Activated CD4-positive, alpha-beta T cell treated with anti-CD3 and anti-CD28 coated beads for 24 hours (primary cell): ENCODE results near the gene SAP130.
"Not testable (repeated sequence)": the region's sequence is repeated elsewhere in the genome, so short reads cannot be mapped to it uniquely, and the experiment has no call there.

Experiments
- DNase-seq, 2 donors: peaks; one replicate each; pipeline ENCODE4 v3.0.0-alpha.2; 2020; ENCODE audit warnings: low read depth in 2 of 2

Gene SAP130

DNA sequence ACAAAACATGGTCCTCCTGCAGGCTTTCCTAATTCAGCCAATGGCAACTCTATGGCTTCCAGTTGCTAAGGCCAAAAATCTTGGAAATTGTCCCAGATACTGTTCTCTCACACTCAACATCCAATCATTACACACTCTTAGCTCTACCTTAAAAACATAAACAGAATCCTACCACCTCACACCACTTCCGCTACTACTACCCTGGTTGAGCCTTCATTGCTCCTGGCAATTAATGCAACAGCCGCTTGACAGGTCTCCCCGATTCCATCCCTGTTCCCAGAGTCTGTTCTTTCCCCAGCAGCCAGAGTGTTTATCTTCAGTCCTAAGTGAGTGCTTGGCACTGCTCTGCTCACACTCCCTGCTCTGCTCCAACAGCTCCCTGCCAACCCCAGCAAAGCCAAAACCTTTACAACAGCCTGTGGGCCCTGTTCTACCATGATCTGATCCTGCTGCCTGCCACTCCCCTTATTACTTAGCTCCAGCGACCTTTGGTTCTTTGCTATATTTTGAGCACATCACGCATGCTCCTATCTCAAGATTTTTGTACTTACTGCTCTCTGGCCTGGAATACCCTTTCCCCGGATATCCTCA lies 74.6 kb downstream of the SAP130 start:
- no peak for DNase-seq

DNA sequence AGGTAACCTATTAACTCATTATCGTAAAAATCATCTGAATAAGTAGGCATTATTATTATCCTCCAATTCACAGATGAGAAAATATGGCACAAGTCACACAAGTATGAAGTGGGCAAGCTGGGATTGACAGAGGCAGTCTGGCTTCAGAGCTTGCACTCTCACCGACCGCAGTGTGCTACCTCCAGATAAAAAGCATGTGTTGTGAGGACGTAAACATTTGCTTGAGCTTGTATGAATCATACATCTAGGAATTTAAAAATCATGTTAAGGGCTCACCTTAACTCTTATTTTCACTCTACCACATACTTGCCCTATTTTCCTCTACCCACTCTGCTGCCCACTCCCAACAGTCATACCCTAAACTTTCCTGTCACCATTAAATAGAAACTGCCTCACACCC lies 76.8 kb downstream of the SAP130 start:
- DNase-seq = no peak

DNA sequence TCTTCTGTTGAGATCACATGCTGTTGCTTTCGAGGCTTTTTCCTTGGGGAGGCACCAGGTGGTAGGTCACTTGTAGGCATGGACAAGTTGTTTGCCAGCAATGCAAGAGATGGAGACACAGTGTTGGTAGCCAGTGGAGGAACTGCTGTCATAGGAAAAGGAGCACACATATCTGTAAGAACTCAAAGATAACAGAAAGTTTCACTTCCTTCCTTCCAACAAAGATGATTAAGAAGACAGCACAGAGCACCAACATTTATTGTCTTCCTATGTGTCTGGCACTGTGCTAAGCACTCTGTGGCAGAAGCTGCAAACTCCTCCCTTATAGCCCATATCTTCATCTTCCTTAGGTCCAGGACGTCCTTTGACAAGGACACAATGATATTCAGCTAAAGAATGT lies 77.6 kb downstream of the SAP130 start:
- no peak for DNase-seq

DNA sequence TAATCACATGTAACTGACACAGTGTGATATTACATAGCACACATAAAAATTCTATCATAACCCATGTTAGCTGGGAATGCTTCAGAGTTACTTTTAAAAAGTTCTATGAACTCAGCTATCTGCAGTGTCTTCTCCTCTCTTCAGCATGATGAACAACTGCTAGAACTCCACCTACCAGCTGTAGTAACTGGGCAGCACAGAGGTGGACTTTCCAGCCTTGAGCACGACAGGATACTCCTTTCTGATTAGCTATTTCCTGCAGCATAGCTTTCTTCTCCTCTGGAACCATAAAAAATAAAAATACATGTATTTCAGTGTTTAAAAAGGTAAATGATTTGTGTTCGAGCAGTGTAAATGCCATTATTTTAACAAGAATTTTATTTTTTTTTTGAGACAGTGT lies 82.6 kb downstream of the SAP130 start:
- DNase-seq = no peak

DNA sequence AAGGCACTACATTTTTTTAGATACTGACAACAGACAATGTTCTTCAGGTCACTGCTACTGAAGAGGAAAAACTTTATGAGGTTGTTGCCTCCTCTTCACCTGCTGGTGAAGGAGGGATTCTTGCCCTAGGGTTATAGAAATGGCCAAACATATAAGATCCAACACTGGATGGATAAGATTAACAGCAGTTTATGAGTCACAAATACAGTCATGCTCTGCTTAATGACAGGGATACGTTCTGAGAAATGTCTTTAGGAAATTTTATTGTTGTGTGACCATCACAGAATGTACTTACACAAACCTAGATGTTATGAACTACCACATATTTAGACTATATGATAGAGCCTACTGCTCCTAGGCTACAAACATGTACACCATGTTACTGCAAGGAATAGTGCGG lies 84.7 kb downstream of the SAP130 start:
- no peak for DNase-seq

DNA sequence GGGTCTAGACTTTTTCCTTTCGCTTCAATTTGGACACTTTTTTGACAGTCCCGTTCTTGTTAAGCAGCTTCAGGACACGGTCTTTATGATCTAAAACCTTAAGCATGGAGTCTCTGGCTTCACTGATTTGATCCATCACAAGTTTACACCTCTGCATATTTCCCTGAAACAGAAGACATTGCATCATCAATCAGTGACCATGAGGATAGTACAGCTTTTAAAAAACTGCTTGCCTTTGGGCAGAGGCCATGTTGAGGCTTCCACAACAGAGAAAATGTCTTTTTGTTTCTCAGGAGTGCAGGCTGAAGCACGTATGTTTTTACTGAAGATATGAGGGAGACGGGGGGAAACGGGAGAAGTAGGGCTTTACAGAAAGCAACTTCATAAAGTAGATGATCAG lies 85.9 kb downstream of the SAP130 start:
- no peak for DNase-seq

DNA sequence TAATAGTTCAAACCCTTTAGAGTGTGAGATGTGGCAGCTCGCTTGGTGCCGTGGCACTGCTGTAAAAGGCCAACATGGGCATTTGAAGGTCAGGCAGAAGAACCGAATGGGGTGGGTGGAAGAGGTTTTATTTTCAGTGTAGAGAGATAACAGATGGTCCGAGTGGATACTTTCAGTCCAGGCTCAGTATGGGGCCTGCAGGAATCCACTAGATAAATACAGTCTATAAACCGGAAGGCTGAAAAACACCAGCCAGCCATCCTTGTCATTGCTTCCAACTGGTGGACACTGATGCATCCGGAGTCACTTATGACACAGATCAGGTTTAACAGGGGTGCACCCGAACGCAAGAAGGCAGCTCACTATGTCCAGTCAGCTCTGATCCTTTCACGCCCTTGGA lies 86.4 kb downstream of the SAP130 start:
- DNase-seq = no peak

DNA sequence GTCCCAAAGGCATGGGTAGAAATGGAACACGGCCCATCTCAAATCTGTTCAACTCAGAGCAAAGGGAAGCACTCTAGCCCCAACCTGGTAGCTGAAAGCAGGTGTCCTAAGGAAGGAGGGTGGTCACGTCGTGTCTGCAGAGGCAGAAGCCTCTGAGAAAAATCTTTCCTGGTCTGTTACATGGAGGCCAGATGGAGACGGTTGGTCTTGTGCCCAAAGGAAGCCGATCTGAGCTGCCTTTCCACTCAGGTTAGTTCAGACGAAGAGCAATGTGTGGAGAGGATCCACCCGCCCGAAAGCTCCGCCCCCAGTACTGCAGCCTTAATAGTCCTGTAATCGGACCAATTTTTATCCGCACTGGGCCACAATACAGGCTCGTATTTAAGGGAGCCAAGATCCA lies 87.2 kb downstream of the SAP130 start:
- no peak for DNase-seq

DNA sequence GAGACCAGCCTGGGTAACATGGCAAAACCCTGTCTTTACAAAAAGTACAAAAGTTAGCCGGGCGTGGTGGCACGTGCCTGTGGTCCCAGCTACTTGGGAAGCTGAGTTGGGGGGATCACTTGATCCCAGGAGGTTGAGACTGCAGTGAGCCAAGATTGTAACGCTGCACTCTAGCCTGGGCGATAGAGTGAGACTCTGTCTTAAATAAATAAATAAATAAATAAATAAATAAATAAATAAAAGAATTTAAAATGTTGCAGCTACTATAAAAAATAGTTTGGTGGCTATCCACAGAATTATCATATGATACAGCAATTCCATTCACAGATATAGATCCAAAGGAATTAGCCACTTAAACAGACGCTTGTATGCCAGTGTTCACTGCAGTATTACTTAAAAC lies 92.5 kb downstream of the SAP130 start:
- no peak for DNase-seq

DNA sequence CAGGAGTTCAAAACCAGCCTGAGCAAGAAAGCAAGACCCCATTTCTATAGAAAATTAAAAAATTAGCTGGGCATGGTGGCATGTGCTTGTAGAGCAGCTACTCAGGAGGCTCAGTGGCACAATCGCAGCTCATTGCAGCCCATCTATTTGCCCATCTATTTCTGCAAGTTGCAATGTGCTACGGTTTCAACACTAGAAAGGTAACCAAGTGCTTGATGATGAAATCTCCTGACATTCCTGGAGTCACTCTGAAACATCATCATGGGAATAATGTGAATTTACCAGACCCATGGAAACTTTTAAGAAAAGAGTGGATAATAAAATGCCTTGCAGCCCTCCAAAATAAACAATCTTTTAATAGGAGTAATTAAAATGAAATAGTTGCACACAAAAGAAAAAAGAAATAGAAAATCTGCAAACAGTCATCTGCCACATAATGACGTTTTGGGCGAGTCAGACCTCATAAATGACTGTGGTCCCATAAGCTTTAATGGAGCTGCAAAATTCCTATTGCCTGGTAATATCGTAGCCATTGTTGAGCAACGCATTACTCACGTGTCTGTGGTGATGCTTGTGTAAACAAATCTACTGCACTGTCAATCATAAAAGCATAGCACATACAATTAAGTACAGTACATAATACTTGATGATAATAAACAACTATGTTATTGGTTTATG lies 95.5 kb downstream of the SAP130 start:
- DNase-seq = no peak

DNA sequence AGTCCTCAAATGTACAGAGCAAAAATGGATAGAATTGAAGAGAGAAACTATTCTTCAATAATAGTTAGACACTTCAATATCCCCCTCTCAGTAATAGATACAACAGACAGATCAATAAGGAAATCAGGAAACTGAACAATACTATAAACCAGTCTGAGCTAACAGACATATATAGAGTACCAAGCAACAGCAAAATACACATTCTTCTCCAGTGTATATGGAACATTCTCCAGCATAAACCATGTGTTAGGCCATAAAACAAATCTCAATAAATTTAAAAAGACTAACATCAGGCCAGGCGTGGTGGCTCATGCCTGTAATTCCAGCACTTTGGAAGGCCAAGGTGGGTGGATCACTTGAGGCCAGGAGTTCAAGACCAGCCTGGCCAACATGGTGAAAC lies 98.4 kb downstream of the SAP130 start:
- DNase-seq = no peak

DNA sequence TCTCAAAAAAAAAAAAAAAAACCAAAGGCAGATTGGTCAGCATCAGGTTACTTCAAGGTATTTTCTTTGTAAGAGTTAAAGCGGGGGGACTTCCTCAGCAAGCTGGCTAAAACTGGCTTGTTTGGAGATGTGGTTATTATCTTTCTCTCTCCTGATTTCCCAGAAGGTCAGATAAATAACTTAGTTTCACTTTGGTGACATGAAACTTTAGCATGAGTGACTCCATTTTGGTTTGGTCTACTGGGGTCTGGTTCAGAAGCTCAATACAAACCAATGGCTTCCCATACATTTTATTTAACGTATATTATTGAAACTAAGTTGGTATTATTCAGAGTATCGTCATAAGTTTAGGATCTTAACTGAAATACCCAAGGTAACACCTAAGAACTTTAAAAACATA lies 100.5 kb downstream of the SAP130 start:
- no peak for DNase-seq

DNA sequence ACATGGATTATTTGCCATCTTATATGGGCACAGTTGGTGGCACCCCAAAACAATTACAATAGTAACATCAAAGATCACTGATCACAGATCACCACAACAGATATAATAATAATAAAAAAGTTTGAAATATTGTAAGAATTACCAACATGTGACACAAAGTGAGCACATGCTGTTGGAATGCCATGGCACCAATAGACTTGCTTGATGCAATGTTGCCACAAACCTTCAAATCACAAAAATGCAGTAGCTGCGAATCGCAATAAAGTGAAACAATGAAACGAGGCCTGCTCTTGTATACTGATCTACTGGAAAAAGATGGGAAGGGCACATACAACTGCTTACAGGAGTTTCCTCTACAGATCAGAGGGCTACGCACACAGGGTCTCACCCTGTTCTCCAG lies 109.9 kb downstream of the SAP130 start:
- no peak for DNase-seq

DNA sequence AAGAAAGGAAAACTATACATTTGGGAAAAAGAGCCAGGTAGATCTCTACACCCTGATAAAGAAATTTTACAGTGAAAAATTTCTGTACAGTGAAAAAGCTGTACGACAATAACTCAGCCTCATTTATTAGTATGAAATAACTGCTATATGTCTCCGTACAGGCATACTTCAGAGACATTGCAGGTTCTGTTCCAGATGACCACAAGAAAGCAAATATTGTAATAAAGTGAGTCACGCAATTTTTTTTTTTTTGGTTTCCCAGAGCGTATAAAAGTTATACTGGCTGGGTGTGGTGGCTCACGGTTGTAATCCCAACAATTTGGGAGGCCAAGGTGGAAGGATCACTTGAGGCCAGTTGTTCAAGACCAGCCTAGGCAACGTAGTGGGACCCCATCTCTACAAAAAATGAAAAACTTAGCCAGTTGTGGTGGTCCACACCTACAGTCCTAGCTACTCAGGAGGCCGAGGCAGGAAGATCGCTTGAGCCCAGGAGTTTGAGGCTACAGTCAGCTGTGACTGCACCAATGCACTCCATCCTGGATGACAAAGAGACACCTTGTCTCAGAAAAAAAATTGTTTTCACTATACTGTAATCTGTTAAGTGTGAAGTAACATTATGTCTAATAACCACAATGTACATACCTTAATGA lies 113.9 kb downstream of the SAP130 start:
- no peak for DNase-seq

DNA sequence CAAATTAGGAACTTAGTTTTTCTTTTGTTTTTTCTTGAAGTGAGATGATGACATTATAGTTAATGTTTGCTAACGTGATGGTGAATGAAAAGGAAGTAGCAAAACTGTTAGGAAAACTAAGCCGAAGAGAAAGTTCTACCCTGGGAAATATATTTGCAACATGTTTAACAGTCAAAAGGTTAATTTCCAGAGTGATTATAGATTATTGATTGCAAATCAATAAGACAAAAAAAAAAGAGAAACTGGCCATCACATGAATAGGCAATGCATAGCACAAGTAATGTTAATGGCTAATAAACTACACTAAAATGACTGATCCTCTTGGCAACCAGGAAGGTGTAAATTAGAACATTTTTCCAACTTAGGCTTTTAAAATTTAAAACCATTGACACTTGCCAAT lies 116.1 kb downstream of the SAP130 start:
- no peak for DNase-seq

DNA sequence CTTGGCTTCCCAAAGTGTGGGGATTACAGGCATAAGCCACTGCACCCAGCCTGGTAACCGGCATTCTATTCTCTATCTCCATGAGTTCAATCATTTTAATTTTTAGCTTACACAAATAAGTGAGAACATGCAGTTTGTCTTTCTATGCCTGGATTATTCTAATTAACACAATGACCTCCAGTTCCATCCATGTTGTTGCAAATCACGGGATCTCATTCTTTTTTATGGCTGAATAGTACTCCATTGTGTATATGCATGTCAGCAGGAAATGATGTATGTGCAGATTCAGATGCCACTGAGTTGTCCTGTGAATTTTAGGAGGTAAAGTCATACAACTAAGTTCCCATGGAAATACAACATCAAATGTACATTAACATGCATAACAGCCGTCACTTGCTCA lies 117.4 kb downstream of the SAP130 start:
- DNase-seq = no peak

DNA sequence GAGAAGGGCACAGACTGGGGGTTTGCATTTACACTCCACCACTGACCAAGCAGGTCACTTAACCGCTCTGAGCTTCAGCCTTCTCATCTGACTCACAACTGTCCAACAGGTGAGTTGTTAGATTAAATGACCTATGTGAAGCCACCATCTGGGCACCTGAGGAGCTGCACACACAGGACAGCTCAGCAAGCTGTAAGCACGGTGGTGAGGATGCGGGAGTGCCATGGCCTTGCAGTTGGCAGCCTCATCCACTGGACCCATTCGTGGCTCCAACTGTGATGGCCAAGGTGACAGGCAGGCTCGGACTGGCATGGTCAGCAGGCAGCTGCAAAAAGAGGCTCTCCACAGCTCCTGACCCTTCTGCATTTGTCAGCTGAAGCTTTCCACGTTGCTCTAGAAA lies 118.8 kb downstream of the SAP130 start:
- no peak for DNase-seq

DNA sequence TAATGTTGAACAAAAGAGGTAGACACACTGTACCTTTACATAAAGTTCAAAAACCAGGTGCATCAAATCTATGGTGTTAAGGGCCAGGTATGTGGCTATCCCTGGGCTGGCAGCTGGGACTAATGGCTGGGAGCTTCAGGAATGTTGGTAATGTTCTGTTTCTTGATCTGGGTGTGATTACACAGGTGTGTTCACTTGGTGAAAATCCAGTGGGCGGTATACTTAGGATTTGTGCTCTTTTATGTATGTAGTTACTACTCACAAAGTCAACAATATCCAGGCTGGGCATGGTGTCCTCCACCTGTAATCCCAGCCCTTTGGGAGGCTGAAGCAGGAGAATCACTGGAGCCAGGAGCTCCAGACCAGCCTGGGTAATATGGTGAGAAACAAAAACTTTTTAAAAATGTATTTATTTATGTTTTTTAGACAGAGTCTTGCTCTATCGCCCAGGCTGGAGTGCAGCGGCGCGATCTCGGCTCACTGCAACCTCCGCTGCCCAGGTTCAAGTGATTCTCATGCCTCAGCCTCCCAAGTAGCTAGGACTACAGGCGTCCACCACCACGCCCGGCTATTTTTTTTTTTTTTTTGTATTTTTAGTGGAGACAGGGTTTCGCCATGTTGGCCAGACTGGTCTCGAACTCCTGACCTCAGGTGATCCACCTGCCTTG lies 120.0 kb downstream of the SAP130 start:
- not testable (repeated sequence) for DNase-seq

DNA sequence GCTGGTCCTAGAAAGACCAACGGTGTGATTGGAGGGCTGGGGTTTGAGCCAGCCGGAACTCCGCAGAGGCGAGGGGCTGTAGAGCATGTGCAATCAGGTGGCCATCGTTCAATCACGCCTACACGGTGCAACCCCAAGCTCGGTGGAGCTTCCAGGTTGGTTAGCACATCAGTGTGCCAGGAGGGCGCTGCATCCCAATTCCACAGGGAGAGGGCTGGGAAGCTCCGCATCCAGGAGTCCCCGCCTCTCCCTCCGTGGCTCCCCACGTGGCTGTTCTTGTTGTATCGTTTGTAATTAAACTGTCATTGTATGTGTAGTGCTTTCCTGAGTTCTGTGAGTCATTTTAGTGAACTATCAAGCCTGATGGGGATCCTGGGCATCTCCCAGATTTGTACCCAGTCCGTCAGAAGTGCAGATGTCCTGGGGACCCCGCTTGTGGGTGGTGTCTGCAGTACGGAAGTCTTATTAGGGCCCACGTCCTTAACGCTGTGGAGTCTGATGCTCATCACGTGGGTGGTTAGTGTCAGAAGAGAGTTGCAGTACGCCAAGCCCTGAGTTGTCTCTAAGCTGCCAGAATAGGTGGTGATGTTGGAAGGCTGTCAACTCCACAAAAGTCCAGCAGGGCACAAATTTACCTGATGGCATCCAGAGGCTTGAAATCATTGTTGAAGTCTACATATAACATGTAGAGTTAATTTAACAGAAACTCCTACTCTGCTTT lies 121.5 kb downstream of the SAP130 start:
- DNase-seq = no peak

DNA sequence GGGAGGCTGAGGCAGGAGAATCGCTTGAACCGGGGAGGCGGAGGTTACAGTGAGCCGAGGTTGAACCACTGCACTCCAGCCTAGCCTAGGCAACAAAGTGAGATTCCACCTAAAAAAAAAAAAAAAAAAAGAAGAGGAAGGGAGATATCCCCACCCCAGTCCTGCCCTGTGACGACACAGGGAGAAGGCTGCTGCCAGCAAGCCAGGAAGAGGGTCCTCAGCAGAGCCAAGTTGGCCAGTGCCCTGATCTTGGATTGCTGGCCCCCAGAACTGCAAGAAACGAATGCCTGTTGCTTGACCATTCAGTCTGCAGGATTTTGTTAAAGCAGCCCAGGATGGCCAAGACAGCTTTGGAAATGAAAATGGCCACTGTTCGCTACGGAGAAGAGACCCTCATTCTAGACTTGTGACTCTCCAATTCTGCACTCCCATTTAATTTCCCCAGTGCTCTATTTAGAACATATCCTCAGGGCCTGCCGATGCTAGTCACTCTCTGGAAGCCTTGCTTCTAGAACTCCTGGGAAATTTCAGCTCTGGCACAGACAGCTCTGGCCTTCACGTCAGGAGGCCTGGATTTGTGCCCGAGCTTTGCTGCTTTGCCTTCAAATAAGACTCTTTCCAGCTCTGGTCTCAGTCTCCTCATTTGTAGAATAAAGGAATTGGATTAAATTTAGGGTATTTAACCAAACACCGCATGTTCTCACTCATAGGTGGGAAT lies 126.4 kb downstream of the SAP130 start:
- DNase-seq = no peak

DNA sequence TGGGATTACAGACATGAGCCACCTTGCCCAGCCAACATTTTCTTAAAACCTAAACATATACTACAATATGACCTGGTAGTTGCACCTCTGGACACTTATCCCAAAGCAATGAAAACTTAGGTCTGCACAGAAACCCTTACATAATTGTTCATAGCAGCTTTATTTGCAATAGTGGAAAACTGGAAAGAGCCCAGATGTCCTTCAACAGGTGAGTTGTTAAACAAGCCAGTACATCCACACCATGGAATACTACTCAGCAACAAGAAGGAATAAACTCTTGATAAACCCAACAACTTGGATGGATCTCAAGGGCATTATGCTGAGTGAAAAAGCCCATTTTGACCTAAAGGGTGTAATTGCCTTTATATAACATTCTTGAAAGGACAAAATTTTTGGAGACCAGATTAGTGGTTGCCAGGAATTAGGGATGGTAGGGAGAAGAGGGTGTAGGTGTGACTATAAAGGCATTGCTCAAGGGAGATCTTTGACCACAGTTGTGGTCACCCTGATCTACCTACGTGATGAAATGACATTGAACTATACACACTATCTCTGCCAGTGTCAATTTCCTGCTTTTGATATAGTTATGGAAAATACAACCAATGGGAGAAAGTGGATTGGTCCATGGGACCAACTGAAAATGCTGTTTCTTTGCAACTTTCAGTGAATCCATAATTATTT lies 130.2 kb downstream of the SAP130 start:
- DNase-seq = no peak
